Measurements from ENCODE around the gene ATP9A.
A peak's percentile ranks its signal among the peaks of the same experiment; 100 is the strongest.
"Not testable (repeated sequence)": the region's sequence is repeated elsewhere in the genome, so short reads cannot be mapped to it uniquely, and the experiment has no call there.

Gene ATP9A

DNA sequence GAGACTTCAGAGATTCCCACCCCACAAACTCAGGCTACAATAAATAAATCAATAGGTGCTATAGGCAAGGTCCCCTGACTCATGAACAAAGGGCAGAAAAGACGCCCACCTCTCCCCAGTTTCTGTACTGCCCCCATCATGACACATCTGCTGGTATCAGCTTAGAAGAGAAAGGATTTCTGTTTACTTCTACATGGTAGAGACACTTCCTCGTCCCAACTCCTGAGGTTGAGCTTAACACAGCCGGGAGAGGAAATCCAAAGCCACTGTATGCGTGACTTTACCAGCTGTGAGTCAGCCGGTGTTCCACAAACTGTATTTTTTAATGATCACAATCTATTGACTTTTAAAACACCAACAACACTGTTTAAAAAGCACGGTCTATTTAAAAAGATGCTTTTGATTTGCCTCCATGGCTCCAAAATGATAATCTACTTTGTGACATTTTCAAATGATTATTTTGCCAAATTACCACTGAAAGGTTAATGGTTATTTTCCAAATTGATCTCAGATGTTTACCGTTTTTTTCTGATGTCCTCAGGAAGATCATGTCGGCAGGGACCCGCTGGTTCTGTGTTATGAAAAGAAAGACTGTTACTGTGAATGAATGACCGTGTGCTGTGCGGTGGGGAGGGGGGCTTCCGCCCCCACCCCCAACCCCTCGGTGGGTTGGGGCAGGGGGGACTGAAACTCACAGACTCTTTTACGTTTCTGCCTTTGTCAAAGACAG lies 72.5 kb downstream of the ATP9A start:
- DNase-seq (ENCODE audit: low read depth in 2 of 2), result no peak

DNA sequence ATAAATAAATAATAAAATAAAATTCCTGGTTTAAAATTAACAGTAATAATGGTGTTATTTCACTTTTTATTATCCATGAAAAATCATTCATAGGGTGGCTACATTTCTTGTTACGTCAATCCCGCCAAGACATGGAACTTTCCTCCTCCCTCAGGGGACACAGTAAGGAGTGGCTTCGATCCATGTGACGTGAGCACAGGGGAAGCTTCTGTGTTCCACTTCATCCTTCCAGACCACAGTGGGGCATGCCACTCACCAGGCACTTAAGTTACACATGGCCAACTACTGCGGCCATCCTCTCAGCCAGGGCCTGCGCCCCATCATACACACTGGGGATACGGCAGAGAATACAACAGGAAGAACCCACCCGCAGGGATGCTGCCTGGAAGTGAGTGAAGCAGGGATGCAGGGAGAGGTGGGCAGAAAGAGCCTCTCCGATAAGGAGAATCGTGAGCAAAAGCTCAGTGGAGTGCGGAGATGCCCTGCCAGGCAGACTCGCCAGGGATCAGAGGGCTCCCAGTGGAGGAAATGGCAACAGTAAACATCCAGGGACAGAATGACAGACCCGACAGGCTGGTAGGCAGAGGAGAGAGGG lies 75.3 kb downstream of the ATP9A start:
- no peak for DNase-seq (ENCODE audit: low read depth in 2 of 2)

DNA sequence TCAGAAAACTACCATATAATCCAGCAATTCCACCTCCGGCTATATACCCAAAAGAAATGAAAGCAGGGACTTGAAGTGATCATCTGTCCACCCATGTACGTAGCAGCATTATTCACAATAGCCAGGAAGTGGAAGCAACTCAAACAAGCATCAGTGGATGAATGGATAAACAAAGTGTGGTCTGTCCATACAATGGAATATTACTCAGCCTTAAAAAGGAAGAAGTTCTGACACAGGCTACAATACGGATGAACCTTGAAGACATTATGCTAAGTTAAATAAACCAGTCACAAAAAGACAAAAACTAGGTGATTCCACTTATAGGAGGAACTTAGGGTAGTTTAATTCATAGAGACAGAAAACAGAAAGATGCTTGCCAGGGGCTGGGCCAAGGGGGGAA lies 76.5 kb downstream of the ATP9A start:
- DNase-seq (ENCODE audit: low read depth in 2 of 2), result no peak

DNA sequence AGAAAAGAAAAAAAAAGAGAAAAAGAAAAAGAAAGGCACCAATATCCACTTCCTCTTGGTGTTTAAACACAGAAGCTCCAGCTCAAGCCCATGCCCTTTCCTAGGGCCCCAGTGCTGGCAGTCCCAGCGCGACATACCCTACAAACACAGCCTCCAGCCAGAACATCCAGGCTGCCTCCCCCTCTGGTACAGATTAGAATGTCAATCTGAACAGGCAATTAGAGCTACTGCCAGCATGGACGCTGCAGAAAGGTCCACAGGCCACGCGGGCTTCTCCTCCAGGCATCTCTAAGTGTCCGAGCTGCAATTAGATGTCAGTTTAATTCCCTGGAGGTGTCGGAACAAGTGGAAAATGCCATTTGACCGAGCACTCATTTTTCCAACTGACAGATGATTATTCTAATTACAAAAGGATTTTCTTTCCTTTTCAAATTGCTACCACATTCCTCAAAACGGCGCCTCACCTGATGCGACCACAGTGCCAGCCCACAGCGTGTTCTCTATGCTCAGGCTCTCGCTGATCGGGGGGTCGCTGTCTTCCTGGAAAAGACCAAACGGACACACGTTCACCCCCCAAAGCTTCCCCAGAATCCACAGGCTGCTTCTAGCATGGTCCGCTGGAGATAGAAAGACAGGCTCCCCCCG lies 79.5 kb downstream of the ATP9A start:
- DNase-seq (ENCODE audit: low read depth in 2 of 2), result no peak

DNA sequence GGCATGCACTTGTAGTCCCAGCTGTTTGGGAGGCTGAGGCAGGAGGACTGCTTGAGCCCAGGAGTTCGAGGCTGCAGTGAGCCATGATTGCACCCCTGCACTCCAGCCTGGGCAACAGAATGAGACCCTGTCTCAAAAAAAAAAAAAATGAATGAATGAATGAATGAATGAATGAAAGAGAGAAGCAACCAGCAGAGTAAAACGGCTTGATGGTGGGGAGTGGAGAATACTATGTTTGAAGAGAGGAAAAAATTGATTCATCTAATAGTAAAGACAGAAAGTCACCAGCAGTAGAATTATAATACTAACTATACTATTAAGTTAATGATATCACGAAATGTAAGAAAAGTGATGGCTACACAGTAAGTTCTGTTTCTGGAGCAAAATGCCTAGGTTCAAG lies 80.6 kb downstream of the ATP9A start:
- no peak for DNase-seq (ENCODE audit: low read depth in 2 of 2)

DNA sequence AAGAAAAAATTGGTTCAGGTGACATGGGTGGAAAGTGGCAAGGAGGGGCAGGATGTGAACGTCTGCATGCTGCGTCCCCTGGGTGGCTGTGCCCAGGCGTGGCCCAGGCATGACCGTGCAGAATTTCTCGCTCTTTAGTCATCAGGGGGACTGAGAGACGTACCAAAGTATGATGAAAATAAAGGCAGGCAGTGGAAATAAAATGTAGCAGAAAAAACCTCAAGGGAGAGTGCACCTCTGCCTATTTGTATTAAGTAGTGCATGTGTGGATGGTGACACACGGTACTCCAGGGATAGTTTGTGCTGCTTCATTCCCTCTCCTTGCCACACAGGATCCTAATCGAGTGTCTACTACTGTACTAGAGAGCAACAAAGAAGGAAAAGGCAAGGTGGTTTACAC lies 81.1 kb downstream of the ATP9A start:
- no peak for DNase-seq (ENCODE audit: low read depth in 2 of 2)

DNA sequence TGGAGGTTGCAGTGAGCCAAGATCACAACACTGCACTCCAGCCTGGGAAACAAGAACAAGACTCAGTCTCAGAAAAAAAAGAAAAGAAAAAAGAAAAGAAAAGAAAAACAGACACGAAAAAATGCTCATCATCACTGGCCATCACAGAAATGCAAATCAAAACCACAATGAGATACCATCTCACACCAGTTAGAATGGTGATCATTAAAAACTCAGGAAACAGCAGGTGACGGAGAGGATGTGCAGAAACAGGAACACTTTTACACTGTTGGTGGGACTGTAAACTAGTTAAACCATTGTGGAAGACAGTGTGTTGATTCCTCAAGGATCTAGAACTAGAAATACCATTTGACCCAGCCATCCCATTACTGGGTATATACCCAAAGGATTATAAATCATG lies 82.7 kb downstream of the ATP9A start:
- not testable (repeated sequence) for DNase-seq (ENCODE audit: low read depth in 2 of 2)

DNA sequence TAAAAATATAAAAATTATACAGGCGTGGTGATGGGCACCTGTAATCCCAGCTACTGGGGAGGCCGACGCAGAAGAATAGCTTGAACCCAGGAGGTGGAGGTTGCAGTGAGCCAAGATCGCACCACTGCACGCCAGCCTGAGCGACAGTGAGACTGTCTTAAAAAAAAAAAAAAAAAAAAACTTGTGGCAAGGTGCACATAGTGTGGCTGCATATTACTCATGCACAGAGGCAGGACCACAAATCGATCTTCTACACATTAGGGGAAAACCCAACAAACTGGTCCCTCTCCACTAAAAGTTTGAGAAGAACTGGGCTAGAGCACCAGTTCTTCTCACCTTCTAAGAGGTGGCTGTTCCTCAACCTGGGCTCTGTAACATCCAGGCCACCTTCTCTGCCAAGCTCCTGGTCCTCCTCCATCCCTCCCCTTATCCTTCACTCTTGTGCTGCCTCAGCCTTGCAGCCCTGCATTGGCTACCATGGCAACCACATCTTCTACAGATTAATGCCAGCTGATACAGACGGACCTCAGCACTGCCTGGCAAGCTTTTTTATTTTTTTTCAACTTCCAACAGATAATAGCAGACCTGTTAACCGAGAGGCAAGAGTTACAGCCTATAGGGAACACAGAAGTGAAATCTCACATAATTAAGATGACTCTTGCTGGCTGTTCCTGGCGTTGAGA lies 88.0 kb downstream of the ATP9A start:
- DNase-seq (ENCODE audit: low read depth in 2 of 2), result no peak

DNA sequence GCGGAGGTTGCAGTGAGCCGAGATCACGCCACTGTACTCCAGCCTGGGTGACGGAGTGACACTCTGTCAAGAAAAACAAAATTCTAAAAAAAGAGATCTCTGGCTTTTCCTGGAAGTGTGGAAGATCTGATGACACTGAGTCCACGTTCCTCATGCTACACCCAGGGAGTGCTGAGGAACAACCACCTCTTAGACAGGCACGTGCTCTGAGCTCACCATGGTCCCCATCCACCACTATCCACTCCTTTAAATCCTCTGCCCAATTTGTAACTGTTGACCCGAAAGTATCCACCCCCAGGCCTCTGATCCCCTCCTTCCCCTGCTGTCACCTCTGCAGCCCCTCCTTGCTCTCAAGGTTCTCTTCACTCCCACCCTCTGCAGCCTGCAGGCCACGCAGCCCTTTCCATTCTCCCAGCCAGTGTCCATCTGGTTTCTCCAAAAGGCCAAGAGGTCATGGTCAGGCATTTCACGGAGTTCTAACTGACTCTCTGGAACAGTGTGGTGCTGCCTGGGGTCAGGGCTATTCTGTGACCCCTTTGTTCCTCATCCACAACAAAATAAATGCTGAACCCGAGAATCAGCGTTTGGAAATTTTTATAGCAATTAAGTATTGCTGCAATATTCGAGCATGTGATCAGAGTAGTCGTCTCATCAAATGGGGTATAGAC lies 88.8 kb downstream of the ATP9A start:
- DNase-seq (ENCODE audit: low read depth in 2 of 2), result no peak

DNA sequence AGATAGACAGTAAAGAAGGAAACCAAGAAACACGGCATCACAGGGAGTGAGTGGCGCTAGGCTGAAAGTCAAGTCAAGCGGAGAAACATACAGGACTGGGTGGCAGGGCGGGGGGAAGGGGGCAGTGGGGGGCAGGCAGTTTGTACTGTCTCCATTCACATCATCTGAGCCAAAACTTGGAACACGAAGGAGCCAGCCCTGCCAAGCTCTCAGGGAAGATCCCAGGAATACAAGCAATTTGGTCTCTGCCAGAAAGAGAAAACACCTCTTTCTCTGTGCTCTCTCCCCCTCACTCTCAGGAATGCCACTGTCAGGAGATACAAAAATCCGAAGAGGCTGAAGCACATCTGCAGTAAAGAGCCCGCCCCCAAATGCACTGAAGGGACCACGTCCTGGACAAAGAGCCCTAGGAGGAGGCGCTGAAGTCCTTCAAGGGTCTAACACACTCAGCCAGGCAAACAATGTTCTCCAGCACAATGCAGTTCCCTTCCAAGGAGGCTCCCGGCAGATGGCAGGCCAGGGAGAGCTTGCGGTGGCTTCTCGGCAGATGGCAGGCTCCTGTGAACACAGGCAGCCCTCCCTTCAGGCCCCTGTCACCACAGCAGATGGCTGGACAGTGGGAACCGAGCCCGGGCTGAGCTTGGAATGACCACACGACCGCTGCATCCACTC lies 90.0 kb downstream of the ATP9A start:
- DNase-seq (ENCODE audit: low read depth in 2 of 2), result no peak

DNA sequence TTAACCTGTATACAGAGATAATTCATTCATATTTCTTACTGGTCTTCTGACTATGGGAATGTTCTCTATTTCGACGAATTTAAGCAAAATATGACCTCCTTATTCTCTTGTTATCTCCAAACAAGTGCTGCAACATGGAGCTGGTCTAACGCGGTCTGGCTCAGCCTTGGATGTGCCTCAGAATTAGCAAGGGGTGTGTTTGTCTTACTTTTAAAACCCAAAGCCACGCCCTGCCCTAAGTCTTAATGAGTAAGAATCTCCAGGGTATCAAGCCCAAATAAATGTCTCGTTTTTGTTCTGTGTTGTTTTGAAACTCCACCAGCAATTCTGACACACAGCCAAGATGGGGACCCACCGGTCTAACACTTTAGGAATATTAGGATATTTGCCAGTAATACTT lies 99.2 kb downstream of the ATP9A start:
- no peak for DNase-seq (ENCODE audit: low read depth in 2 of 2)

DNA sequence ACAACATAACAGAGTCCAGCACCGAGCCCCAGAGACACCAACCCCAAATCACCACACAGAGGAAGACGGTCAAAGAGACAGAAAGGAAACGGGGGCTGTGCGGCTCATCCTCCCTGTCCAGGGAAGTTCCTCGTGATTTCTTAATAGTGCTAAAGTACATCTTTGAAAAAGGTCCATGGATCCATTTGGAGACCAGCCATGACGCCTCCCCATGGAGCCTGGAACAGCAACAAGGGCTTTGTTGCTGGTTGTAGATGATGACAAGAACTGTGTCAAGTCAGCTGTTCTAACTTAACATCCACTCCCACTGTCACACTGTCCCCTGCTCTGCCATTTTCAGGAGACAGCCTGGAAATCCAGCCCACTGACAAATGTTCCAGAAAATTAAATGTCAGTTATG lies 99.7 kb downstream of the ATP9A start:
- no peak for DNase-seq (ENCODE audit: low read depth in 2 of 2)

DNA sequence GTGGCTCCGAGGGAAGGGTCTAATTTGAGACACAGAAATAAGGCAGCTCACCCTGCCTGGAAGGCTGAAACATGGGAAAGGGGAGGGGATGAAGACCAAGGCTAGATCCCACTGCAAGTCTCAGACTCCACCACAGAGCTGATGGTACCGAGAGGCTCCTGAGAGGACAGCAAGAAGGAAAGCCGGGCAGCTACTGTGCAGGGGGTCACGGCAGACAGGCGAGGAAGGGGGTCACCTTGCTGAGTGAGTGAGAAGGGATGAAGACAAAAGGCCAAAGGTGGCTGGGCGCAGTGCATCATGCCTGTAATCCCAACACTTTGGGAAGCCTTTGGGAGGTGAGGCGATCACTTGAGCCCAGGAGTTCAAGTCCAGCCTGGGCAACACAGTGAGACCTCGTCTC lies 100.7 kb downstream of the ATP9A start:
- no peak for DNase-seq (ENCODE audit: low read depth in 2 of 2)

DNA sequence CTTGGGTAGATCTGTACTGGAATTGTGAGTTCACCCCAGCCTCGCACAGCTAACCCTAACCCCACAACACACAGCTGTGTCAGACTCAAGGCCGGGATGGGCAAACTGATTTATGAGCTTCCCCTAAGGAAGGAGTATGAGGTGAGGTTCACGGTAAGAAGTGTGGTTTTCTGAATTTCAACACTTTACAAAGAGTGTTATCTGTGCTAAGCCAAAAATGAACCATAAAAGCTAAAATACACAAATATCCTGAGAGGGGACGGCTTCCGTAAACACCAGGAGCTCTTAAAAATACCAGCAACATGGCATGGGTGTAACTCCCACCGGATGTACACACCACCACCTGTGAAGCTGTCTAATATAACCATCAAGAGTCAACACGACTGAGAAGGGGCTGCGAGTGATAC lies 101.2 kb downstream of the ATP9A start:
- DNase-seq (ENCODE audit: low read depth in 2 of 2), result no peak

DNA sequence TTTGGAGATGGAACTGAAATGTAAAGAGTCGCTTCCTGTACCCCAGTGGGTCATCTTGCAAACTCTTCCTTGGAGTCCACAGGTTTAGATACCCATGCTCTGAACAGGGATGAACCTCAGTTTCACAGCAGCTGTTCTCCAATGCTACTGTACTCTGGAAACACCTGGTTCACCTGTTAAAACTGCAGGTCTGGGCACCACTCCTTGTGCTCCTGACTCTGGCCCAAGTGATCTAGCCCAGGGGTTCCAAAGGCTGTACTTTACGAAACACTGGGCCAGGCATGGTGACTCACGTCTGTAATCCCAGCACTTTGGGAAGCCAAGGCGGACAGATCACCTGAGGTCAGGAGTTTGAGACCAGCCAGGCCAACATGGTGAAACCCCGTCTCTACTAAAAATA lies 102.1 kb downstream of the ATP9A start:
- no peak for DNase-seq (ENCODE audit: low read depth in 2 of 2)

DNA sequence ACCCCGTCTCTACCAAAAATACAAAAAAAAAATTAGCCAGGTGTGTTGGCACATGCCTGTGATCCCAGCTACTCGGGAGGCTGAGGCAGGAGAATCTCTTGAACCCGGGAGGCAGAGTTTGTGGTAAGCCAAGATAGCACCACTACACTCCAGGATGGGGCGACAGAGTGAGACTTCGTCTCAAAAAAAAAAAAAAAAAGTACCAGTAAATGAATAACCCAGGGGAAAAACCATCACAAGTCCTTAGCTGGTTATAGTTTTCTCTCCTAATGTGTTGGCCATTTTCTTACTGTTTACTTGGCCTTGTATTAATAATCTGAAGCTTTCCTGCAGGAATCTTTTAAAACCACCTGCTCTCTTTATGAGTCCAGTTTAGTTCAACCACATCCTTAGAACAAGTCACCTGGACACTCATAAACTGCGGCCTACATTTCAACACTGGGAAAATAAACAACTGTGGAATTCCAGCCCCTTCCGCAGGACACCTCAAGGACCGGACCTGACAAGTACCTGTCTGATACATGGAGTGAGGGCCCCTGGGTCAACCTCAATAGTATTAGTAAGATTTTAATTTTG lies 102.6 kb downstream of the ATP9A start:
- DNase-seq (ENCODE audit: low read depth in 2 of 2), result no peak

DNA sequence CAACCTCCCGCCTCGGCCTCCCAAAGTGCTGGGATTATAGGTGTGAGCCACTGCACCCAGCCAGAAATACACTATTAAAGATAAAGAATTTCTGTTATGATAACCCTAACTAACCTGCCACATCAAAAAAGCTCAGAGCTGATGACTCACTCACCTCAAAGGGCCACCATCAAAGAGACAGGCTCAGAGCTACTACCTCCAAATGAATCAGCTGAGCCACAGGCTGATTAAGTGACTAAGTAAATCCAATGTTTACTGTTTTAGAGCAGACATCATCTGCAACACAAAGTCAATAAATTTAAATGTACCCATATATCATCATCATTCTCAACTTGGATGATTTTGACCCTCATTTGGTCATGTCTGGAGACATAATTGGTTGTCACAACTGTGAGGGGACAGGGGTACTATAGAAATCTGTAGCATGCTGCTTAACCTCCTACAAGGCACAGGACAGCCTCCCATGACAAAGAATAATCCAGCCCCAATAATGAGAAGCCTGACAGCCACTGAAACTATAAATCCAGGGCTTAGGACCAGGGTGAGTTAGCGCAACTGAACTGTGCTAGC lies 106.5 kb downstream of the ATP9A start:
- DNase-seq (ENCODE audit: low read depth in 2 of 2), result peak in 1 of 2 donors; percentile 37

DNA sequence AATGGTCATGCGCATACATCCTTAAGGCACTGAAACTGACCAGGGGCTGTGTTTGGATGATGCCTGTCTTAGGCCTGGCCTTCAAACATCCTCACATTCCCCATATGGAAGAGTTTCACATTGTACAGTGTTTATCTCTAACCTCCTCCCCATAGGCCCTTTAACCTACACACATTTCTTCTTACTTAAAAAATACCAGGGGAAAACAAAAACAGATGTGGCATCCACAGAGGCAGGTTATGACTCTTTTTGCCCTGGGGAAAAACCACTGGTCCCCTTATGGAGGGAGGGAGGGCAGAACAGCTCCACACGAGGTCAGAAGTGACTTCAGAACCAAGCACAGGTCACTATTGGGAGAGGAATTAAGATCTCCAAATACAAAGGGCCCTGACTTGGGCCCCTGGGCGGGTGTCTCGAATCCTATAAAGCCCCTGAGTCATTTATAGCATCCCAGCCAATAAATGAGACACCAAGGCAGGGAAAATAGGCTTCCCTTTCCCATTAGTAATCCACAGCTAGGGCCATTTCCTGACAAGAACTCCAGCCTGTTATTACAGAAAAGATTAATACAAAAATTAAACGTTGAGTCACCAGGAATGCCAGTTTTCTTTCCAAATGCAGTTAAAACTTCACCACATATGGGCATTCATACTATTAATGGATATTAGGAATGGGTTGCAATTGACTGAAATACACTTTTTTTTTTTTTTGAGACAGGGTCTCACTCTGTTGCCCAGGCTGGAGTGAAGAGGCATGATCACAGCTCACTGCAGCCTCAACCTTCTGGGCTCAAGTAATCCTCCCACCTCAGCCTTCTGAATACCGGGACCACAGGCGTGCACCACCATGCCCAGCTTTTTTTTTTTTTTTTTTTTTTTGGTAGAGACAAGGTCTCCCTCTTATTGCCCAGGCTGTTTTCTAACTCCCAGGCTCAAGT lies 107.2 kb downstream of the ATP9A start:
- no peak for DNase-seq (ENCODE audit: low read depth in 2 of 2)

DNA sequence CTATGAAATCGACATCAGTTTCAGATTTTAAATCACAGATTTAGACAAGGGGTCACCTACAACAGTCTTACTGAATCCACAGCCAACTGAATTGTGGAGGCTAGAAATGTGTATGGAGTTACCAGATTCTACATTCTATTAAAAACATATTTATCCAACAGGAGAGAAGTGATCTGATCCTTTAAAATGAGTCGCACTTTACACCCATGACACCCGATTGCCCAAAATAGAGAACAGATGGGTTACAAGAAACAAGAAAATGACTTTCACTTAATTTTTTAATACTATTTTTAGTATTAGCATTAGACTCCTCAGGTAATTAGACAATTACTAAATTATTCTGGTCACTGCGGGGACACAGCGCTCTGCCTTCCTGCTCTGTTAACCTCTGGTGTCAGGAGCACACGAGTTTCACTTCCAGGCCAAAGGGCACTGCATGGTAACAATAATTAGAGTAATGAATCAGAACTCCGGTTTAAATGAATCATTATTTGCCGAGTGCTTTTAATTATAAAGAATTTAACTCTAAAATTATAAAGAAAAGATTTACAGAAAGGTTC lies 108.6 kb downstream of the ATP9A start:
- no peak for DNase-seq (ENCODE audit: low read depth in 2 of 2)

Data from stimulated activated CD8-positive, alpha-beta memory T cell treated with anti-CD3 and anti-CD28 coated beads, Interleukin-15, amount 100 ng/mL, for 4 hours (primary cell).